ENCODE data around the gene KIAA1217. TPM values are rescaled to one million over a fixed set of nuclear protein-coding genes. Genes with fewer than 3 reads are reported as not detected.

The KIAA1217 gene
- total RNA-seq, 1 experiment from 2014 or later, result 7.8 TPM

GRCh38 chr10:24215196-24215595 is 6.3 kb downstream of the KIAA1217 start:
- Histone ChIP-seq H3K4me3 (replicated peaks in 1 of 2; ENCODE audit: low read depth in 1 of 2, low read length in 2 of 2) (no peak overlapping the region), H3K79me2 (ENCODE audit: insufficient read depth, low read length) (no peaks in the 10 kb centered on the region), H4K20me1 (ENCODE audit: insufficient read depth) (no peaks in the 10 kb centered on the region), H3K27ac (ENCODE audit: low read depth, low read length) (no peak overlapping the region), H3K4me1 (ENCODE audit: control insufficient read depth in 1 of 2, insufficient read depth in 2 of 2, low read length in 2 of 2) (no peaks in the 10 kb centered on the region), H3K36me3 (ENCODE audit: control insufficient read depth in 1 of 2, insufficient read depth in 2 of 2, low read length in 2 of 2) (no peaks in the 10 kb centered on the region), H3K4me2 (ENCODE audit: low read length) (no peak overlapping the region), H3K9ac (ENCODE audit: low read length) (no peak overlapping the region), H3K9me3 (ENCODE audit: control insufficient read depth in 1 of 2, insufficient read depth in 1 of 2, low read depth in 1 of 2, low read length in 2 of 2) (no peaks in the 10 kb centered on the region), H3K9me2 (ENCODE audit: insufficient read depth) (no peaks in the 10 kb centered on the region), H2AFZ (ENCODE audit: low read depth, low read length, poor library complexity, severe bottlenecking) (no peak overlapping the region), H3K27me3 (ENCODE audit: insufficient read depth, low read length) (peaks cover 14% of the 10 kb centered on the region; the same call in 1 of the 2 replicates)
- intact Hi-C loops (cut with micrococcal nuclease), result no loop called here
- CTCF ChIA-PET, result no interaction called here
- no peak for TF ChIP-seq ZFX (IDR thresholded peaks at IDR 0.05)
- TF ChIP-seq SP1 (IDR thresholded peaks at IDR 0.05; ENCODE audit: low read depth), result no peak
- no peak for TF ChIP-seq JUND (IDR thresholded peaks at IDR 0.05)
- no peak for TF ChIP-seq CBX3 (IDR thresholded peaks at IDR 0.05; ENCODE audit: low read depth)
- no peak for TF ChIP-seq EGR1 (IDR thresholded peaks at IDR 0.05; ENCODE audit: low read depth)
- TF ChIP-seq ATF3 (IDR thresholded peaks at IDR 0.05), result no peak
- TF ChIP-seq EZH2 (IDR thresholded peaks at IDR 0.05), result no peak
- no peak for TF ChIP-seq ELF1 (IDR thresholded peaks at IDR 0.05; ENCODE audit: borderline replicate concordance, low read depth)
- no peak for TF ChIP-seq RAD21 (IDR thresholded peaks at IDR 0.05; ENCODE audit: low read depth)
- TF ChIP-seq REST (IDR thresholded peaks at IDR 0.05; ENCODE audit: low read depth), result no peak
- no peak for TF ChIP-seq POLR2AphosphoS5 (IDR thresholded peaks at IDR 0.05; ENCODE audit: low read depth, low read length)
- no peak for TF ChIP-seq SIN3A (IDR thresholded peaks at IDR 0.05; ENCODE audit: low read depth)
- no peak for TF ChIP-seq SRF (IDR thresholded peaks at IDR 0.05; ENCODE audit: low read depth)
- POLR2A ChIA-PET, result no interaction called here
- DNase-seq (ENCODE audit: low read depth, low spot score) (no peak), ATAC-seq (no peak)
- RAD21 ChIA-PET (ENCODE audit: low non-redundant PET in 1 of 2, low total read pairs in 2 of 2, uncharacterized antibody in 2 of 2, unreplicated experiment in 2 of 2), result no interaction called here
- BruUV-seq (replicated peaks), result no TSS peak
